ENCODE results near the gene AGPAT1.
A peak's percentile ranks its signal among the peaks of the same experiment; 100 is the strongest.
"Not testable (repeated sequence)": the region's sequence is repeated elsewhere in the genome, so short reads cannot be mapped to it uniquely, and the experiment has no call there.

Gene AGPAT1

GRCh38 chr6:32198345-32198696, 22.4 kb upstream of the AGPAT1 start:
- no peak for DNase-seq

DNA sequence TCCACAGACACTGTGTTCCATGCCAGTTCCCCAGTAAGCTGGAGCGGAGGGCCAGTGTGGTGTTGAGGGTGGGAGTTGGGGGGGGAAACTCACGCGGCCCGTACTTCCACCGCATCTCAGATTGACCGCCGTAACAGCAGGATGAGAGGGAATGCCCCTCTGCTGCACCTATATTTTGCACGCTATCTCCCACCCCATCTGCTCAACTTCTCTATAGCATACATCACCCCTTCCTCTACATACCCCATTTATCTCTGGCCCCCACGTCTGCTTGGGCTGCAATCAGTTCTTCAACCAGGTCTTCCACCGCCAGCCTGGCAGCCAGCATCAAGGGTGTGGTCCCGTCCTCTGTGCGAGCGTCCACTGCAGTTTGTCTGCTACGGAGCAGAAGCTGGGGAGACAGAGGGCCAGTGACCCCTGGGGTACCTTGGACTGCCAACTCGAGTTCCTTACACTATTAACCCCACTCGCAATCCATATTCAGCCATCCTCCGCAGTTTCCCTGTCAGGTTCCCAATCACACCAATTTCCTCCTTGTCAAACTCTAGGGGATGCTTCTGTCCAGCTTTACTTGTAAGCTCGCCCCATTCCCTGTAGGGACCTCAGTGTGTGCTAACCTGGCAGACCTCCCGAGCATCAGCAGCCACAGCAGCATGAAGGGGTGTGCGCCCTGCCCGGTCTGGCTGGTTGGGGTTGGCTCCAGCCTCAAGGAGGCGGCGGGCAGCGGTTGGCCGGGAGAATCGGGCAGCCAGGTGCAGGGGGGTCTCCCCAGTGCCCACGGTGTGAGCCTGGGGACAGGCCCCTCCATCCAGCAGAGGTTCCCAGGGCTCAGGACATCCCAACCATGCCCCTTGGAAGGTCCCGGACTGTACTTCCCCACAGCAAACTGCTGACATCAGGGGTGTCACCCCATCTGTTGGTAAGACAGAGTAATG, 21.1 kb upstream of the AGPAT1 start:
- peak in 1 of 2 experiments; percentile 20 for DNase-seq

DNA sequence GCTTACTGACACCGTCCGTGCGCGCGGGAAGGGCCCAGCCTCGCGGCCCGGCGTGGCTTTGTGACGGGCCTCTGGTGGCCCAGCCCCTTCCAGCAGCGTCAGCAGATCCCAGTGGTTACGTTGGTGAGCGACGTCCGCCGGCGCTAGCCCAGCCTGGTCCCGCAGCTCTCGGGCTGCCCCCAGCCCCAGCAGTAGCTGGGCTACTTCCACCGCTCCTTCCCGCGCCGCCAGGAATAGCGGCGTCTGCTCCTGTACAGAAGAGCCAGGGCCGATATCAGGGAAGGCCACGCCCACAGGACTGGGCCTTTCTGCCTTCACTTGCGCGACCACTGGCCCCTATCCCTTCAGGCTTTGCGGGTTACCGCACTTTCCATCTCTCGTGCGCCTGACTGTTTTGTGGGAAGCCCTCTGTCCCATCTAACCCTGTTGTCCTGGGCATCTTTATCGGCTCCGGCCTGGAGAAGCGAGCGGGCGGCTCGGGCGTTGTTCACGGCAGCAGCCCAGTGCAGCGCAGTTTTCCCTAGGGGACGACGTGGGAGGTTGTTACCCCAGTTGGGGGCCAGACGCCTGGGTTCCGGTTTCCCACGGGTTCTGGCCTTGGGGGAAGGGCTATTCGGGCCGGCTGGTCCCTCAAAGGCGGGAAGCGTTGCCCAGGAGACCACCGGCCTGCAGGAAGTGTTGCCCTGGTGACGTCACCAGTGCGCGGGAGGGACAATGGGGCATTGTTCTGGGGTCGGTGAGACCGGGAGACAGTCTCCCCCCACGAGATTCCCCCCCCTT, 20.2 kb upstream of the AGPAT1 start:
- DNase-seq = peak; percentile 80 to 82

GRCh38 chr6:32195652-32195901, 19.7 kb upstream of the AGPAT1 start:
- DNase-seq = peak; percentile 100

DNA sequence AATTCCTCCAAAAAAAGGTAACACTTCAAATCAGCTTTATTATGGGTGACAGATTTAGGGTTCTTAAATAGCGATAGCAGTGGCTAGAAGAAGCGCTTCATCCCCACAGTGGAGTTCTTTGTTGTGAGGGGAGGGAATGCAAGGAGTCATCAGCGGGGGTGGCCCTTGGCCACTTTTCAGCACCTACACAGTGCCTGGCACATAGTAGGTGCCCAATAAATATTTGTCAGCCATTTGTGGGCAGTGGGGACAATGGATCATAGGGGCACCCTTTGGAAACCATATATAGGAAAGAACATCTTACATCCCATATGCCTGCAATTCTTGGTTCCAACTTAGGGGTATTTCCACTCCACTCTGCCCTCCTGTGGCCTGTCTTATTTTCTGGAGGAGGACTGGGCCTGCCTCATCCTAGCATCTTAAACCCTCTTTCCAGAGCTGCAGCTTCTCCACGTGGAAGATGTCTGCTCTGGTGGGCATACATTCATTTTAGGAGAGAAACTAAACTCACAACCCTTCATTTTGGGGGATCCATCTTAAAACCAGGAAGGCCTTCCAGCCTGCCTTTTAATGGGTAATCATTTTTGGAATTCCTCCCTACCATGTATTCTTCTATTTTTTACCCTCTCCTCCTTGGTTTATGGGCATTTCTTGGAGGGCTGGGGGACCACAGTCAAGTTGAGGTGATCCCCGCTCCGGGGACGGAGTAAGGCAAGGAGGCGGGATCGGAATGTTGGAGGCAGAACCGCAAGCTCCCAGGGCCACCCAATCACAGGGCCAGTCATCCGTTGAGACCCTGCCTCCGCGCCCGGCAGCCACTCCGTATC, 19.2 kb upstream of the AGPAT1 start:
- DNase-seq = peak; percentile 51 to 63

DNA sequence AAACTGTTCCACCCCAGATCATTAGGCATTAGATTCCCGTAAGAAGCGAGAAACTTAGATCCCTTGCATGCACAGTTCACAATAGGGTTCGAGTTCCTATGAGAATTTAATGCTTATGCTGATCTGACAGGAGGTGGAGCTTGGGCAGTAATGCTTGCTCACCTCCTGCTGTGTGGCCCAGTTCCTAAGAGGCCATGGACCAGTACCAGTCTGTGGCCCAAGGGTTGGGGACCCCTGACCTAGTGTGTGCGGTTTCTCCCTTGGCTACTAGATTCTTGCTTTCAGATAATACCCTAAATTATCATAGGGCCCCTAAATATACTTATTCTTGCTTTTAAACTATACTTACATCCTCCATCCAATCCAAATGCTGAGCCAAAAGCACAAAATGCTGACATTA, 18.5 kb upstream of the AGPAT1 start:
- DNase-seq = no peak

DNA sequence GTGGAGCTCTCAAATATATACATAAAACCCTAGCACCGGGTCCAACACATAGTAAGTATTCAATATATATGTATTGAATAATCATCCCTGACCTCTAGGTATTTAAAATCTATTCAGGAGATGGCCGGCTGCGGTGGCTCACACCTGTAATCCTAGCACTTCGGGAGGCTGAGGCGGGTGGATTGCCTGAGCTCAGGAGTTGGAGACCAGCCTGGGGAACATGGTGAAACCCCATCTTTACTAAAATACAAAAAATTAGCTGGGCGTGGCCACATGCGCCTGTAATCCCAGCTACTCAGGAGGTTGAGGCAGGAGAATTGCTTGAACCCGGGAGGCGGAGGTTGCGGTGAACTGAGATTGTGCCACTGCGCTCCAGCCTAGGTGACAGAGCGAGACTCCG, 17.2 kb upstream of the AGPAT1 start:
- peak in 1 of 2 experiments; percentile 23 for DNase-seq

DNA sequence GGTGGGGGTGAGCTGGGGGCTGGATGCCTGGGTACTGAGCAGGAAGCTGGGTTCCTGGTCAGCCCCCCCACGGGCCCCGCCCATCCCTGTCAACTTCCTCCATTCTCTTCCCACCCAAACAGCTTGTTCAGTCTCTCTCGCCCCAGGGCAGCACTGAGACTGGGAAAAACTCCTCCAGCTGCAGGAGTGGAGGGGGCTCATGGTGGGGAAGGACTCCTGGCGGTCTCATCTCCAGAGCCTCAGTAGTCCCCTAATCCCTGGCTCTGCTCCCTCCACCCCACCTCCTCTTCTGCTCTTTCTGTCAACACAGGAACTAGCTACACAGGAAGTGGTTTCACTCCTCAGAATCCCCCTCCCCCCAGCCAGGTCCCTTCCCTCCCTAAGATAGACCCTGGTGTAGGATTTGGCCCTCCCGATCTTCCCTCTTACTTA, 16.7 kb upstream of the AGPAT1 start, which contains the start of gene GPSM3:
Gene GPSM3, minus strand, starts transcription at position 36 of the 432 bp plus-strand sequence. CDS start 130 bp downstream, outside the sequence.
- DNase-seq = peak; percentile 63 to 70

DNA sequence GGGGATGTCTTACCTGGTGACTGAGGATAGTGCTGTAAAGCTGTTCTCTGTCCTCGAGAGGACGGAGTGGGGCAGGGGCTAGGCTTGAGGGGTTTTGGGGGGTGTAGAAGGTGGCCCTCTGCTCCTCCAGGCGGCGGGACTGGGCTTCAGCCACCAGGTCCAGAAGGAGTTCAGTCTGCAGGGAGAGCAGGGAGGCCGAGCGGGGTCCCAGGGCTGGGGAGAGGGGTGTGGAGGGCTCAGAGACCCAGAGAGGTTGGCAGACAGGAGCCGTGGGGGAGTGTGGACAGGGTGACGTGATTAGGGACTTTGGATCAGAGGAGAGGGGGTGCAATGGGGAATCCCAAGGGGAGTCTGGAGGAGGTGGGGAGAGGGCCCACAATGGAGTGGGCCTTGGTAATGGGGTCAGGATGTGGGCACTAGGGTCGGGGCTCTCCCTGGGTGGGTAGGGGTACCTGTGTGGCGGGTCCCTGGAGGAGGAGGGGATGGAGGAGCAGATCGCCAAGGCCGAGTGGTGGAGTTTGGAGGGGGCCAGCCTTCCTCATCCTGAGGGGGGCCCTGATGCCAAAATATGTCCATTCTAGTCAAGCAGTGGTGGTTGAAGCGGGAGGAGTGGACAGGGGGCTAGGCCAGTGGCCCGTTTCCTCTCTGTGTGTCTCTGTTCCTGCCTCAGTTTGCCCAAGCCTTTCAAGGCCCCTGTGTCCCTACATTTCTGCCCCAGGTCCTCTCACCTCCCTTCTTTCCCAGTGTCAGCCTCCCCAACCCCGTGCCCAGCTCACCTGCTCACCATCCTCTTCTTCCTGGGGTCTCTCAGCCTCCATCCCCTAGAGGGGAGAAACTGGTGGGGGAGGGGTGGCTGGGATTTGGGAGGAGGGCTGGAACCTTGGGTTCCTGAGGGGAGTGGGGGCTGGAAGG, 16.1 kb upstream of the AGPAT1 start:
- peak; percentile 38 to 39 for DNase-seq

GRCh38 chr6:32190911-32191677, 15.2 kb upstream of the AGPAT1 start:
- peak; percentile 28 to 31 for DNase-seq

DNA sequence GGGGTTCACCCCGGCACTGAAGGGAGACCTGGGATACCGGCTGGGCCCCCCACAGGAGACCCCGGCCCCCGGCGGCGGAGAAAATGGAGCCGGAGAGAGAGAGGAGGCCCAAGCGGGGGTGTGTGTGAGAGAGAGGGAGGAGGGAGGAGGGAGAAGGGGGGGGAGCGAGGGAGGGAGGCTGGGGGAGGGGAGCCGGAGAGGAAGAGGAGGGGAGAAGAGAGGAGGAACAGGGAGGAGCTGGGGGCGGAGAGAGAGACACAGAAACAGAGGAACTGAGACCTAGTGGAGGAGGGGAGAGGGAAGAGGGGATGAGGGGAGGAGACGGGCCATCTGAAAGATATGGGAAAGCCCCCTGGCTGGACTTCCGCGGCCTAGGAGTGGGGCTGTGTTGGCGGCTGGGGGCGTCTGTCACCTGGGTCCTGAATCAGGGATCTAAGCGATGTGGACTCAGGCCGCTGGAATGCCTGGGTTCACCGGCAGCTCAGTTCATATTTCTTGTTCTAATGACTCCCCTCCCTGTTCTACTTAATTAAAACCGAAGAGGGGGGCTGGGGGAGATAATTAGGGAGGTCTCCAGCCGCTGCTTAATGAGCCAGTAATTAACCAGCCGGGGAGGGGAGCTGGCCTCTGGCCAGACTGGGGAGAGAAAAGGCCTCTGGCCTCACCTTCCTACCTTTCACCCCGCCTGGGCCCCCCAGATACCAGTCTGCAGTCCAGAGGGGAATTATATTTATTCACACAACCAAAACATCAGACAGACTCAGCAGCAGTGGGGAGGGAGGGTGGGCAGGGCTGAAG, 14.4 kb upstream of the AGPAT1 start, which contains the start of gene PBX2:
Gene PBX2, minus strand, starts transcription at position 149 of the 798 bp plus-strand sequence. CDS start 287 bp downstream, outside the sequence.
- DNase-seq = peak; percentile 80 to 85

DNA sequence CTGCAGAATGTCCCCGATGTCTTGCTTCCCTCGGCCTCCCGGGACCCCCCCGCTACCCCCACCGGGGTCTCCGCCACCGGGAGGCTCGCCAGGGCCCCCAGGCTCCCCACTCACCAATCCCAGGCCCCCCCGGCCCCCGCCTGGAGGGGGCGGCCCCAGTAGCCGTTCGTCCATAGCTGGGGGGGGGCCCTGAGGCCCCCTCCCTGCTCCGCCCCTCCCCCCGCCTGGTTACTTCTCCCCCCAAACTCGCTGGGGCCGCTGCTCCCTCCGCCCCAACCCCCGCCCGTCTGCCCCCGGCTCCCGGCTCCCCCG, 13.8 kb upstream of the AGPAT1 start:
- no peak for DNase-seq

DNA sequence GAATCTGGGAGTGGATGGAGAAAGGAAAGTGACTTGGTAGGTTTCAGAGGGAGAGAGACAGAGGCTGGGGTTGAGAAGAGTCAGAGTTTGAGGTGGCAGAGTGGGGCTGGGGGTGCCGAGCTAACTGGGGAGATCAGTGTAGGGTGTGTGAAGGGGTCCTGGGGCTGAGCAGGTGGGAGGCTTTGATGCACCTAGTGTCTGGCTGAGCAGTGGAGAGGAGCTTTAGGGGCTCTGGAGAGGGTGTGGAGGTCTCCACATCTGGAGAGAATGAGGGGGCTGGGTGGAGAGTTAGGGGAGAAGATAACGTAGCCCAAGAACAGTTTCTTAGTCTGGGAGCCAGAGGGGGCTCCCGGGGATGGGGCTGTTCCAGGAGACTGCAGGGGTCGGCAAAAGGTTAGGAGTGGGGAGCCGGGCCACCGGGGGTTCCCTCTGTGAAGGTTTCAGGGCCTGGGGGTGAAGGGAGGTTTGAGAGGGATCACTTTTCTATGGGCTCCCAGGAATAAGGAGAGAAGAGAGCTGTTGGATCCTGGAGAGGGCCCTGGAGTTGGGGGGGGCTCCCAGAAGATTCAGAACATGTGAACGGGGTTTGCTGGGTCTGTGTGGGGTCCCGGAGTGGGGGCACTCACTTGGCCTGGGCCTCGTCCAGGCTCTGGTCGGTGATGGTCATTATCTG, 13.3 kb upstream of the AGPAT1 start:
- DNase-seq = no peak

GRCh38 chr6:32188381-32189068, 12.6 kb upstream of the AGPAT1 start:
- DNase-seq = no peak

DNA sequence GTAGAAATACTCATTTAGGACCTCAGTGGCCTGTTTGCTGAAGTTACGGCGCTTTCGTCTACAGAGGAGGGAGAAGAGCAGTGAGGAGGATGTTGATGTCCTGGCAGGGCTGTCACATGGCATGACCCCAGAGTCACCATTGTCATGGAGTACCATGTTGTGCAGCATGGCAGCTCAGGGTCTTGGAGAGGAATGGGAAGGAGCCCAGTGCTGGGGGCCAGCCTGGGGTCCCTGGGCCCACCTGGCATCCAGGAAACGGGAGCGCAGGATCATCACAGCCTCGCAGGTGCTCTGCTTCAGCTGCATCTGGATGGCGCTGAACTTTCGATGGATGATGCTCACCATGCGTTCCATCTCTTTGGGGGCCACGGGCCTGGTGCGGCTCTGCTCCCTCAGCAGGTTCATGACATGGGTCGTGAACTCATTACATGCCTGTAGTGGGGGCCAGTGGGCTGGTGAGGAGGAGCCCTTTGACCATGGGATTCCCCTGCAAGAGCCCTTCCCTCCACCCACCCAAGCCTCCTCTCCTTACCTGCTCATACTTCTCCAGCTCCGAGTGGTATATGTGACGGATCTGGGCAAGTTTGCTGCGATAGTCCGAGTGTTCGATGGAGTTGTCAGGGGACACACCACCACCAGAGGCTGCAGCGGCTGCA, 12.0 kb upstream of the AGPAT1 start:
- not testable (repeated sequence) for DNase-seq

GRCh38 chr6:32187009-32187709, 11.3 kb upstream of the AGPAT1 start:
- DNase-seq = no peak

- not testable (repeated sequence) for DNase-seq
These were observed 10.4 kb upstream of the AGPAT1 start for GRCh38 chr6:32186151-32186840.
